NB4 (cell line): ENCODE measurements around the gene RGSL1.

Experiments
- MAX ChIP-seq: IDR thresholded peaks from 2 replicates; pipeline ENCODE4 v1.6.1; 2011; ENCODE audit warnings: low read depth, low read length
- POLR2A ChIP-seq: IDR thresholded peaks from 2 replicates; pipeline ENCODE4 v1.6.1; 2011; ENCODE audit warnings: mild to moderate bottlenecking; ENCODE audit not compliant: insufficient read length; ENCODE audit errors: extremely low read depth
- TF ChIP-seq, protein P1 (sequence below): IDR thresholded peaks from one replicate; pipeline ENCODE4 v1.5.1; 2012; ENCODE audit warnings: low read depth, low read length

DNA sequence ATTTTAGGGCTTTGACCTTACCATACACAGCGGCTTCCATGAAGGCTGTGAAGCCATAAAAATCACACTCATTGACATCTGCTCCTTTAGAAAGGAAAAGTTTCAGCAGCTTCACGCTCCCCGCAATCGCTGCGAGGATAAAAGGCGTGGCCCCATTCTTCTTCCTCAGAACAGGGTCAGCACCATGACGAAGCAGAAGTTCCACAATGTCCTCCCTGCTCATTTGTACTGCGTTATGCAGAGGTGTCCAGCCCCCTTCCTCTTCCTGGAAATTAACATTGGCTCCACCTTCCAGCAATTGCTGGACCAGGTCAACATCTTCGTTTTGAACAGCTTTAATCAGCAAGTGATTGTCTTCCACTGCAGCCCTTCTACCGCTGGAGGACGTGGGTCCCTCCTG is 136.4 kb downstream of the RGSL1 start:
- TF ChIP-seq, protein P1, sequence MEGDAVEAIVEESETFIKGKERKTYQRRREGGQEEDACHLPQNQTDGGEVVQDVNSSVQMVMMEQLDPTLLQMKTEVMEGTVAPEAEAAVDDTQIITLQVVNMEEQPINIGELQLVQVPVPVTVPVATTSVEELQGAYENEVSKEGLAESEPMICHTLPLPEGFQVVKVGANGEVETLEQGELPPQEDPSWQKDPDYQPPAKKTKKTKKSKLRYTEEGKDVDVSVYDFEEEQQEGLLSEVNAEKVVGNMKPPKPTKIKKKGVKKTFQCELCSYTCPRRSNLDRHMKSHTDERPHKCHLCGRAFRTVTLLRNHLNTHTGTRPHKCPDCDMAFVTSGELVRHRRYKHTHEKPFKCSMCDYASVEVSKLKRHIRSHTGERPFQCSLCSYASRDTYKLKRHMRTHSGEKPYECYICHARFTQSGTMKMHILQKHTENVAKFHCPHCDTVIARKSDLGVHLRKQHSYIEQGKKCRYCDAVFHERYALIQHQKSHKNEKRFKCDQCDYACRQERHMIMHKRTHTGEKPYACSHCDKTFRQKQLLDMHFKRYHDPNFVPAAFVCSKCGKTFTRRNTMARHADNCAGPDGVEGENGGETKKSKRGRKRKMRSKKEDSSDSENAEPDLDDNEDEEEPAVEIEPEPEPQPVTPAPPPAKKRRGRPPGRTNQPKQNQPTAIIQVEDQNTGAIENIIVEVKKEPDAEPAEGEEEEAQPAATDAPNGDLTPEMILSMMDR, result no peak
- TF ChIP-seq POLR2A (no peak), MAX (no peak)
